Left renal cortex interstitium (tissue), 4 donors: Measurements from ENCODE around the gene STX19. TPM values are rescaled to one million over a fixed set of nuclear protein-coding genes. Genes with fewer than 3 reads are reported as not detected.
A peak's percentile ranks its signal among the peaks of the same experiment; 100 is the strongest.
"Not testable (repeated sequence)": the region's sequence is repeated elsewhere in the genome, so short reads cannot be mapped to it uniquely, and the experiment has no call there.

Experiments
- DNase-seq, 4 donors: peaks; one replicate each; pipeline ENCODE4 v3.0.0-alpha.2; 2013; ENCODE audit warnings: low read depth in 4 of 4, low spot score in 2 of 4, missing footprints in 1 of 4
- polyA plus RNA-seq, 4 donors: library from polyadenylated mRNA; unstranded; fragments of 120-200 nt; gene quantifications; one replicate each; pipeline ENCODE4 v1.2.1, GENCODE V29; 2013; ENCODE audit not compliant: insufficient read length in 4 of 4

STX19 gene
- polyA plus RNA-seq, 4 donors: 0.26 to 0.38 (median 0.35) TPM

DNA sequence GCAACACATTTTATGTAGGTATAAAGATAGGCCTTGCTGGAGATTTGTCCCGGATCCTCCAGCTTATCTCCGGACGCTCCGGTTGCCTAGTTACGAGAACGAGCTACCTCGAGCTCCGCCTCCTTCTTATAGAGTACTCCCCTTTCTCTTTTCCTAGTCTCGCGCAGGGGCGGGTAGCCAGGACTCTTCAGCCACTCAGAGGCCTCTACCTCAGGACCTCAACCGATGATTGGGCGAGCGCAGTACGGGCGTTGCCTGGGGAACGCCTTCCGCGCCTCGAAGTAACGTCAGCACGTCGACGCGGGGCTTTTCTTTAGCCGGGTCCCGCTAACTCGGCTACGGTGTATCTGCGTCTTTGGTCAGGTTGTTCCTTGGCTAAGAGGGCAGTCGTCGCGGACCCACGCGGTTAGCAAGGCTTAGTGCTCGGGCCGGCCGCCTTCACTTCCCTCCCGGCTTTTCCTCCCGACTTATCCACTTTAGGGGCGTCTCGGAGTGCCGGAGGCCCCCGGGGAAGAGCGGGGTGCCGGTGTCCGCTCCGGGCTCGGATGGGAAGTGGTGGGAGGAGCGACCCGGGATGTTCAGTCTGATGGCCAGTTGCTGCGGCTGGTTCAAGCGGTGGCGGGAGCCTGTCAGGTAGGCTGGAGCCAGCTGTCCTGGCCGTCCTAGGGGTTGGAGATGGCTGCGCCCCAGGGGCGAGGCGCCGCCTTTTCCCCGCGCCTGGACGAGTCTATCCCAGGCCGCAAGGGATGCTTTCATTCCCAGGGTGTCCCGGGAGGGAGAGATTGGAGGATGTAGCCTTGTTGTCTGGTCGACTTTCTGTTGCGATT is 48.3 kb downstream of the STX19 start, which contains the start of gene ARL13B:
Gene ARL13B (plus strand): TSS at position 306 of the 827 bp plus-strand sequence. CDS start 269 bp downstream, at position 575.
- DNase-seq: peak; percentile 86 to 98 (median 92)

DNA sequence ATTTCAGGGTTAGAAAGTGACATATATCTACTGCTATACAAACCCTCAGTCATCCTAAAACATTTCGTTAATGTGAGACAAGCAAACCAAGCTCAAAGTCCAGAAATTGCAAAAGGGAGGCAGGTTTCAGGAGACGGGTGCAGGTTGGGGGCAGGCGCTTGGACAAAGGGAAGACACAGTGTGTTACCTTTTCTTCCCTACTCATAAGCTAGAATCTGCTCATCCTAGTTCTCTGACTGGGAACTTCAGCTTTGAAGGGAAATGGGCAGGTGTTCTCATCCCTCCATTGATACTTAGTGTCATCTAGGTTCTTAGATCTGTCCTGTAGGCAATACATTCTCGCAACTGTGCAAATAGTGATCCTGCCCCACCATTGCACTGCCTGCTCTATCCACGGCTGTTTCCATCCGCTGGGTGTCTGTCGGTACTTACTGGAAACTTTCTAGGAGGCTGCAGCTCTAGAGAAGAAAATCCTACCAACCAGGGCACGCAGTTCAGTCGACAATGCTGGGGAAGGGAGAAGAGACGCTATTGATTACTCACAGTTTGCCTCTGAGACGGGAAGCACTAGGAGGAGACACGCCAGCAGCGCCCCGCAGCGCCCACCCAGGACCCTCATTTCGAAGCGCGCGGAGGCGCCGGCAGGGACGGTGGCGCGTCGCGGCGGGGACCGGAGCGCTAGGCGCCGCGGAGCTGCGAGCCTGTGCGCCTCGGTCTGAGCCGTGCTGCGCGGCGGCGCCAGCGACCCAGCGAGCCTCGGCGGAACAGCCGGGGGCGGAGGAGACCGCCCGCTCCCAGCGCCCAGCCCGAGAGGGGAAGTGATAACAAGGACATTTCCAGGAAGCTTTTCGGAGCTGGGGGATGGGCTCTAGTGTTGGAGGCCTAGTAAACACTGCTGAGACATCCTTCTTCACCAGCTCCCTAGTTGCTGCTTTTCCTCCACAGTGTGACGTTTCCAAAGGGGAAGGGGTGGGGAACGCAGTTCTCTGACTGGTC is 55.0 kb downstream of the STX19 start, which contains the start of gene PROS1:
Gene PROS1 (minus strand): TSS at position 766 of the 996 bp plus-strand sequence. CDS start 147 bp downstream, at position 619.
- peak in 3 of 4 donors; percentile 65 to 77 (median 68) for DNase-seq

DNA sequence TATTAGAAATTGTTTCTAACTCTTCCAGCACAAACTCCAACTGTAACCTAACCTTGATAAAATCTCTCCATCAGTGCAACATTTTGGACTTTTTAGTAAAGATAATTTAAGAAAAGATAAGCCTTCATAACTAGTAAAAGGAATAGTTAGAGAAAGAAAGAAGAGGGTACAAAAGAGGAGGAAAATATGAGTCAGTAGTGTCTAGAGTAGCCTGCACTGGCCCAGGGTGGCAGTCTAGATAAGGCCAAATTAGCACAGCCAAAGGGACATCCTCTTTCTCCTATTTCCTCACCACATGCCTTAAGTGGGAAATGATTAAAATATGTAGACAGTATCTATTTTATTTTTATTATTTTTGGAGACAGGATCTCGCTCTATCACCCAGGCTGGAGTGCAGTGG is 58.4 kb downstream of the STX19 start:
- no peak for DNase-seq

DNA sequence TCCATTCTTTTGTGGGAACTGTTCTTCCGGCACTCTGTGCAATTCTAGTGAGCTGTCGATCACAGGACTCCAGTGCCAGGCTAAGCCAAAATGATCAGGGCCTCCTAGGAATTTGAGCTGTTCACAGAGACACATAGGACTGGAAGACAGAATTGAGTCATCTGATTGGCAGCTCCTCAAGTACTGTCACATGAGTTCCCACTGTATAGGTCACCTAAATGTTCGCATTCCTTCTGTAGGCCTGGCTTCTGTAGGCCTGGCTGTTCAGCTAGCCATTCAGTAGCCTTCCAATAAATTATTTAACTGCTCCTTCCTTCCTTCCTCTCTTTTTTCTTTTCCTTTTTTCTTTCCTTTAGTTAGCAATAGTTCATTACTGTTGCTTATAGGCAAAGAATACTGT is 59.0 kb downstream of the STX19 start:
- no peak for DNase-seq

DNA sequence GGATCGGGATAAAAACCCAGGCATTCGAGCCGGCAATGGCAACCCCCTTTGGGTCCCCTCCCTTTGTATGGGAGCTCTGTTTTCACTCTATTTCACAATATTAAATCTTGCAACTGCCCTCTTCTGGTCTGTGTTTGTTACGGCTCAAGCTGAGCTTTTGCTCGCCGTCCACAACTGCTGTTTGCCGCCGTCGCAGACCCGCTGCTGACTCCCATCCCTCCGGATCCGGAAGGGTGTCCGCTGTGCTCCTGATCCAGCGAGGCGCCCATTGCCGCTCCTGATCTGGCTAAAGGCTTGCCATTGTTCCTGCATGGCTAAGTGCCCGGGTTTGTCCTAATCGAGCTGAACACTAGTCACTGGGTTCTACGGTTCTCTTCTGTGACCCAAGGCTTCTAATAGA is 63.3 kb downstream of the STX19 start:
- DNase-seq: not testable (repeated sequence)

Other genes with a start within 250 kb of the STX19 start
- gene PROS1, start 54.7 kb downstream of the STX19 start, polyA plus RNA-seq: 10 to 100 TPM; 31.6 to 42.7 (median 38.8) TPM
- 10 to 100 TPM; 18.0 to 21.6 (median 19.0) TPM for gene ARL13B, start 48.4 kb downstream of the STX19 start, polyA plus RNA-seq
- gene DHFR2, start 34.3 kb upstream of the STX19 start, polyA plus RNA-seq: 10 to 100 TPM; 10.5 to 12.5 (median 11.3) TPM
- gene NSUN3, start 34.5 kb upstream of the STX19 start, polyA plus RNA-seq: 10 to 100 TPM; 10.9 to 13.9 (median 12.8) TPM